KMS-11 (cell line): ENCODE data around the gene EDAR.

Experiments used
- H2AFZ ChIP-seq: fragments of 200-600 bp; sonication (generic); 2 replicates; pipeline ENCODE4 v1.6.1; 2016; ENCODE audit warnings: antibody characterized with exemption, mixed run types, low read depth
- H3K27ac ChIP-seq: fragments of 200-600 bp; sonication (generic); 2 replicates; pipeline ENCODE4 v1.6.1; 2016; ENCODE audit warnings: mild to moderate bottlenecking, mixed run types
- H3K27me3 ChIP-seq: fragments of 200-600 bp; sonication (generic); 2 replicates; pipeline ENCODE4 v1.6.1; 2017; ENCODE audit warnings: mild to moderate bottlenecking, low read depth, mixed run types, moderate library complexity; ENCODE audit not compliant: insufficient read depth
- H3K36me3 ChIP-seq: fragments of 200-600 bp; sonication (generic); 2 replicates; pipeline ENCODE4 v1.6.1; 2017; ENCODE audit warnings: mild to moderate bottlenecking, mixed run types; ENCODE audit not compliant: insufficient read depth
- H3K4me1 ChIP-seq: fragments of 200-600 bp; sonication (generic); 2 replicates; pipeline ENCODE4 v1.6.1; 2016; ENCODE audit warnings: mild to moderate bottlenecking, low read depth, mixed run types; ENCODE audit not compliant: poor library complexity, severe bottlenecking
- H3K4me2 ChIP-seq: fragments of 200-600 bp; sonication (generic); 2 replicates; pipeline ENCODE4 v1.7.0; 2016; ENCODE audit warnings: mild to moderate bottlenecking, mixed run types
- H3K4me3 ChIP-seq: fragments of 200-600 bp; sonication (generic); IDR thresholded peaks from 2 replicates; pipeline ENCODE4 v1.6.1; 2017; ENCODE audit warnings: low read depth, low read length, mixed read lengths; ENCODE audit not compliant: insufficient read depth
- H3K79me2 ChIP-seq: fragments of 200-600 bp; sonication (generic); 2 replicates; pipeline ENCODE4 v1.6.1; 2016; ENCODE audit warnings: low read depth, mixed run types; ENCODE audit not compliant: insufficient read depth
- H3K9ac ChIP-seq: fragments of 200-600 bp; sonication (generic); 2 replicates; pipeline ENCODE4 v1.6.1; 2016; ENCODE audit warnings: mild to moderate bottlenecking, mixed run types
- H4K20me1 ChIP-seq: fragments of 200-600 bp; sonication (generic); 2 replicates; pipeline ENCODE4 v1.6.1; 2016; ENCODE audit warnings: mild to moderate bottlenecking, mixed run types; ENCODE audit not compliant: insufficient read depth
- CTCF ChIP-seq: fragments of 200-600 bp; sonication (generic); conservative IDR thresholded peaks from 2 replicates; pipeline ENCODE4 v1.6.1; 2017; ENCODE audit warnings: low read depth, mild to moderate bottlenecking, antibody characterized with exemption, low read length, moderate library complexity, mixed read lengths

The EDAR gene

GRCh38 chr2:108854484-108854883 lies 134.5 kb downstream of the EDAR start:
- Histone ChIP-seq H3K27ac (no peak overlapping the region), H3K79me2 (no peaks in the 10 kb centered on the region), H3K4me1 (no peaks in the 10 kb centered on the region), H3K4me2 (no peak overlapping the region), H3K4me3 (no peak overlapping the region), H2AFZ (no peak overlapping the region), H3K36me3 (no peaks in the 10 kb centered on the region), H4K20me1 (no peaks in the 10 kb centered on the region), H3K27me3 (no peaks in the 10 kb centered on the region), H3K9ac (no peak overlapping the region)
- no peak for TF ChIP-seq CTCF

GRCh38 chr2:108853421-108853820 lies 135.6 kb downstream of the EDAR start:
- H3K4me3 ChIP-seq: no peak overlapping the region
- no peak for TF ChIP-seq CTCF
- H3K4me2 ChIP-seq: no peak overlapping the region
- H3K27ac ChIP-seq: no peak overlapping the region
- H3K36me3 ChIP-seq: no peaks in the 10 kb centered on the region
- no peaks in the 10 kb centered on the region for H3K4me1 ChIP-seq
- no peak overlapping the region for H2AFZ ChIP-seq
- H3K9ac ChIP-seq: no peak overlapping the region
- no peaks in the 10 kb centered on the region for H3K79me2 ChIP-seq
- no peaks in the 10 kb centered on the region for H3K27me3 ChIP-seq
- H4K20me1 ChIP-seq: no peaks in the 10 kb centered on the region

GRCh38 chr2:108852375-108852774 lies 136.6 kb downstream of the EDAR start:
- no peak overlapping the region for H3K27ac ChIP-seq
- H3K4me3 ChIP-seq: no peak overlapping the region
- H3K79me2 ChIP-seq: no peaks in the 10 kb centered on the region
- H3K36me3 ChIP-seq: no peaks in the 10 kb centered on the region
- H3K4me1 ChIP-seq: no peaks in the 10 kb centered on the region
- H2AFZ ChIP-seq: no peak overlapping the region
- no peak for TF ChIP-seq CTCF
- no peak overlapping the region for H3K9ac ChIP-seq
- no peaks in the 10 kb centered on the region for H4K20me1 ChIP-seq
- no peaks in the 10 kb centered on the region for H3K27me3 ChIP-seq
- H3K4me2 ChIP-seq: no peak overlapping the region

GRCh38 chr2:108847000-108847399 lies 142.0 kb downstream of the EDAR start:
- H4K20me1 ChIP-seq: no peaks in the 10 kb centered on the region
- H2AFZ ChIP-seq: no peak overlapping the region
- H3K36me3 ChIP-seq: no peaks in the 10 kb centered on the region
- H3K4me1 ChIP-seq: no peaks in the 10 kb centered on the region
- H3K4me3 ChIP-seq: no peak overlapping the region
- H3K4me2 ChIP-seq: no peak overlapping the region
- H3K27ac ChIP-seq: no peak overlapping the region
- H3K9ac ChIP-seq: no peak overlapping the region
- TF ChIP-seq CTCF: no peak
- H3K79me2 ChIP-seq: no peaks in the 10 kb centered on the region
- no peaks in the 10 kb centered on the region for H3K27me3 ChIP-seq

GRCh38 chr2:108845923-108846322 lies 143.1 kb downstream of the EDAR start:
- Histone ChIP-seq H3K36me3 (peaks cover 6% of the 10 kb centered on the region; the same call in 1 of the 2 replicates), H3K79me2 (no peaks in the 10 kb centered on the region), H3K9ac (no peak overlapping the region), H3K27me3 (no peaks in the 10 kb centered on the region), H3K4me1 (no peaks in the 10 kb centered on the region), H3K4me2 (no peak overlapping the region), H4K20me1 (no peaks in the 10 kb centered on the region), H3K27ac (no peak overlapping the region), H3K4me3 (no peak overlapping the region), H2AFZ (no peak overlapping the region)
- no peak for TF ChIP-seq CTCF
